GM21360 (cell line): ENCODE data around the gene CSRP1.
"Not testable (repeated sequence)": the region's sequence is repeated elsewhere in the genome, so short reads cannot be mapped to it uniquely, and the experiment has no call there.

Experiments
- ATAC-seq: cut with Tn5 transposase; IDR thresholded peaks from one replicate; pipeline ENCODE4 v1.9.1; 2021; ENCODE audit warnings: mild to moderate bottlenecking, moderate library complexity; ENCODE audit not compliant: unreplicated experiment

The CSRP1 gene

DNA sequence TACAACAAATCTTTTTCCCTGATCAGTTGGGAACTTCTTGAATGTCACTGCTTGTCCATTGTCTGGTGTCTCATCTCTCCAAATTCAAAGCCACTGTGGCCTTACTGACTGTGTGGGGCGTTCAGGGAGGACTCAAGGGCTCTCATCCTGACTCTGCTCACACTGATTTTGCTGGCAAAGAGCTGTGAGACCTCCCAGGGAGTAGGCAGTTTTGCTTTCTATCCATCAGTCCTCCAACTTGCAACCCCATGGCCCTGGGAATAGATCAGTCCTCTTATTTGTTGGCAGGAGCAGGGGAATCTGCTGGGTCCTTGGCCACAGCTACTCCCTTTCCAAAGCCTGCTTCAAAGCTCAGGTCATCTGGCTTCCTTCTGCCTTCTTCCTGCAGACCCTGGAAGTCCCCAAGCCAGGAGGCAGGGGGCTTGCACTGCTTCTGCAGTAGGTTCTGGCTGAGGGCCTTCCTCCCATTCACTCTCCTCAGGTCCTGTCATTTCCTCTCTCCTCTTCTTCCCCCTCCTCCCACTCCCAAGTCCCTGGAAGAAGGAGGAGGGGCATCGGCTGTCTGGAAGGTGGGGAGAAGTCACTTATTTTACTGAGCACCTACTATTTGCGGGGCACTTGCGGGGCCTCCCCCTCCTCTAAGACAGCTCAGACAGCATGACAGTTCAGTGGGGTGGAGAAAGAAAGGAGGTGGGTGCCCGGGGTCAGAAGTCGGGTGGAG is 31.1 kb upstream of the CSRP1 start:
- ATAC-seq: no peak

DNA sequence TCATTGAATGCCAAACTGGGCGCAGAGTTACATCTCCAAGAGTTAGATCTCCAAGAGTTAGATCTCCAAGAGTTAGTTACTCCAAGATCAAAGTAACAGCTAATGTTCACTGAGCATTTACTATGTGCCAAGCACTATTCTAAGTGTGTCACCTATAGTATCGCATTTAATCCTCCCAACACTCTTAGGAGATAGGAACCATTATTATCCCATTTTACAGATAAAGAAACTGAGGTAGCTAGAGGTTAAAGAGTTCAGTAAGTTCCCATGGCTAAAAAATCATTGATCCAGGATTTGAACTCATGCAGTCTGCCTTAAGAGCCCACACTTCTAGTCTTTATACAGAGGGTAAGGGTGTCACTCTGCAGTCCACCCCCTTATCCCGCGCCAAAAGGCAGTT is 30.5 kb upstream of the CSRP1 start:
- no peak for ATAC-seq

DNA sequence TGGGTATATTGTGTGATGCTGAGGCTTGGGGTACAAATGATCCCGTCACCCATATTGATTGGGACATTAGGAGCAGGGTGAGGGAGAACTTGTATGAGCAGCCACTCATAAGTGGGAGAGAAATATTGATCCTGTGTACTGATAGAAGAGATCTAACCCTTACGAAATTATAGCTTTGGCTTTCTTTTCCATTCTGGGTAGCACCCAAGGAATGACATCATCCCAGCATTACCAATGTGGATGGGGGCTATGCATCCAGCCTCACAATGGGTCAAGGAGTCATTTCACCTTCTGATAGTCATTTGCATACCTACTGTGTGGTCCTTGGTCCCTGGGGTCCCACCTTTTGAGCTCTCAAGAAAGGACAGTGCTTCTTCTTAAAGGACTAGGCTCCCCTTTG is 30.1 kb upstream of the CSRP1 start:
- ATAC-seq: no peak

DNA sequence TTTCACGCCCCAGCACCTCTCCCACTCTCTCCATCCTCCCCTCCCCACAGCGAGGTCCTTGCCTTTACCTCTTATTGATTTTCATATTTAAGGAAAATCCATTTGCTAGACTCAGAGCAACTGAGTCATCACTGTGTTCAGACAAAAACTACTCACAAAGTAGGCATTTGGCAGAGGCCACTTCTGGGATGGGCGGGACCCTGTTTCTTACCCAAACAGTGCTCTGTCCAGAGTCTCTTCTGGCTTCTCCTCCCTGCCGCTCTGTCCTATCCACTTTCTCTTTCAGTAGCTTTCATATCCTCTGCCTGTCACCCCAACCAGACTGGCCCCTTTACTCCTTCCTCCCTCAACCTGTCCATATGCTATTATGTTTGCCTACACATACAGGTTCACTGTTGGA is 29.6 kb upstream of the CSRP1 start:
- no peak for ATAC-seq

DNA sequence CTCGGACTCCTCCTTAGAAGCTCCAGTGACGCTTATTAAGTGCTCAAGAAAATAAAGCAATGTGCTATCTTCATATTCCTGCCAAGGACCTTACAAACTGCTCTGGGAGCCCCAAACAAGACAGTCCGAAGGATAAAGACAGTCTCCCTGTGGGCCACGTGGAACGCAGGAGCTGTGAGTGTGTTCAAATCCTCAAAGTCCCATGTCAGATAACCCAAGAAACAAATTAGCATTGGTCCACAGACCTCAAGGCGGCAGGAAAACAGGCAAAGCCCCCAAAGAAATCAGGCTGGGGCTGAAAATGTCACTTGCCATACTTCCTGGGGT is 29.0 kb upstream of the CSRP1 start:
- no peak for ATAC-seq

DNA sequence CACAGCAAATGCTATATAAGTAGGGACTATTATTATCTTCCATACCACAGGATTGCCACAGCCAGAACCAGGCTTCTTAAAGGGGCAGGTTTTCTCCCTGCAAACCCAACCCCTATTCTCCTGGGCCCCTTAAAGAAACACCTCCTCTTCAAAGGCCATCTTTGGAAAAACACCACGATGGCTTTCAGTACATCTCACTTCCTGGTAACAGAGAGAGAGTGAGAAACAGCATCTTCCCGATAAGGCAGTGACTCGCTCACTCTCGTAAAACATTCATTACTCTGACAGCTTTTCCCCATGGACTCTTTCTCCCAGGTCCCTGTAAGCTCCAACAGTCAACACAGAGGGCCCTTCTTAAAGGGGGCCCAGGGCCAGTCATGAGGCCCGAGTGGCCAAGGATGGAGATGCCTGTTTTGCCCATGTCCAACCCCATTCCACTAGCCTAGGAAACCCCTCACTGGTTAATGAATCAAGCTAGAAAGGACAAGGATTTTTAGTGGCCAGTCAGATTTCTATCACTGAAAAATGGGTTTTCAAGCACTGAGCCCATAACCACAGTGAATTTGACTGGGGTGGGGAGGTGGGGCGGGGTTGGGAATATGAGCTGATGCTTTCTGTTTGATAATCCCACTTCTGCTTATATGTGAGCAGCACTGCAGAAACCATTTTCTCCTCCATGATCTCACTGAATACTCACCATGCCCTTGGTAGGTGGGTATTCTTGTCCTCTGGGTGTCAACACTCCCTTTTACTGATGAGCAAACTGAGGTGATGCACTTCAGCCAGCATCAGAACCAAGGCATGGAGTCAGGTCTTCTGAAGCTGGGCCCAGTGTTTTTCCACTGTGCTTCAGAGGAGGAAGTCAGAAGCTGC is 28.4 kb upstream of the CSRP1 start:
- no peak for ATAC-seq

DNA sequence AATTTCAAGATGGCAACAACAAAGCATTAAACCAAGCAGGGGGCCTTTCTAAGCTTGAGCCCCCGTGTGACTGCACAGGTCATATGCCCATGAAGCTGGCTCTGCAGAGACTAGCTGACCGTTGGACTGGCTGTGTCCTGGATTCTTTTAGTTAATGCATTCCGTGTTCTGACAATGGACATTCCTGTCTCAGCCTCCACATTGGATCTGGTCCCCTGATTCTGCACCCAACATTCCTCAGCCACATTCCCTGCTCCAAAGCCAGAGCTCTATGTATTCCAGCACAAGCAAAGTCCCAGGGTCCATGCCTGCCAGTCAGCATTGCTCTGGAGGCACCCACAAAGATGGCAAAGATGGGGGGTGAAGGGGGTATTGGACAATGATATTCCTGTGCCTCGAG is 26.9 kb upstream of the CSRP1 start:
- ATAC-seq: no peak

DNA sequence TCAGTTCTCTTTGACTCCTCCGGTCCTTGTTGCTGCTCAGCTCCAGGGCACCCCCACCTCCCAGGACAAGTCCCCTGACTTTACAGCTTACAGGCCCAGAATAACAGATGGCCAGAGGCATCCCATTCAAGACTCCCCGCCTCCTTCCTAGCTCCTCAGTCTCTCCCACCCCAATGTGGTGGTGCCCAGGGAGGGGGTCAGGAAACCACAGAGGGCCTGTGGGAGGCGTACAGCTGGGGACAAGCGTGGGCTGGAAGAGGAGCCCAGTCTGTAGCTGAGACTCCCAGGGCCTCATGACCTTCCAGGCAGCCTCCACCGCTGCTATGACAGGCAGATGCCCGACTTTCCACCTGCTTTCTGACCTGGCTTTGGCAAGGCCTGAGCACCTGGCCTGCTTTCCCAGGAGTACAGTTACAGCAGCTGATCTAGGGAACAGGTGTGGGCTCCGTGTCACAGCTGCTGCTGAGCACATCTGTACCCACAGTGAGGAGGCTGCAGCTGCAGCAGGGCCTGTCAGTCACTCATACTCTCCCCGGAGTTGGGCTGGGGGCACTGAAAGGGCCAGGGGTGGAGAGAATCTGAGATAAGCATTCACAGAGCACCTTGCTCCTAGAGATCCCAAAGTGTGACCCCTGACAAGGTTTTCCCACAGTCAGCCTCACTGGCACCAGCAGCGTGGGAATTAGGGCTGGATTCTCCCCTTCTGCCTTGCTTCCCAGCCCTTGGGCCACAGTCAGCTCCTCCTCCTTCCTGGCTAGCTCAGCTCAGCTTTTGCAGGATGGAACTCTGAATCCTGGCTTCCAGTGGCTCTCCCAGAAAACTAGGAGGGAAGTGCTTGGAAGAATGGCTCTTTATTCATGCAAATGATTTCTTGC is 24.9 kb upstream of the CSRP1 start:
- ATAC-seq: no peak

DNA sequence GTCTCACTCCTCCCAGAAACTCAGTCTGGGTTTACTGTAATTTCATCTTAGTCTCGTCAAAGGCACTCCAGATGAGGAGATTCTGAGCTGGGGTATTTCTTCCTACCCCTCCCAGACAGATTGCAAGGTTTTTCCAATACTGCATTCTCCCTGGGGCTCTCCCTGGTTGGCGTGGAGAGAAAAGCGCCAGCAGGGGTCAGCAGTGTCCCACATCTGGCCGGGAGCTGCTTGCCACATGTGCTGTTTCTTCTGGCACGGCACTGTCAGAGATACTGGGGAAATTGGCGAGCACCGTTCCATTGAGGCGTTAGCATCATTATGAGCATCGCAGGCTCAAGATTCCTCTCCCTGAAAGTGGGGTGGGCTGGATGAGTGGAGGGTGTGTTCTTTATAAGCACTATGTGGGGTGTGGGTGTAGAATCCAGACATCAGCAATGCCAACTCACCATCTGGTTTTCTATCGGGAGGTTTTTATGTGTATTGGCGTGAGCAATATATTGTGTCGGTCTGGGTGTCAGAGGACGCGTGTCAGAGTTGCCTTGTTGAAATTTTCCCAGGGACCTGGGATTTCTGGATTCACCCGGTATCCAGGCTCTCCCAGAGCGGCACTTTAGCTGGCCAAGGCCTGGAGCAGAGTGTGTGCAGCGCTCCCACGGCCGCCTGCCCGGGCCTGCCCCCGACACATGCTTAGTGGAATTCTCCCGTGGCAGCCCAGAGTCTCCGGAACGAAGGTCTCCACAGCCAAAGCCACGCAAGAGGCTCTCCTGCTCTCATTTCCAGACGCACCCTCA is 24.0 kb upstream of the CSRP1 start:
- ATAC-seq: no peak

DNA sequence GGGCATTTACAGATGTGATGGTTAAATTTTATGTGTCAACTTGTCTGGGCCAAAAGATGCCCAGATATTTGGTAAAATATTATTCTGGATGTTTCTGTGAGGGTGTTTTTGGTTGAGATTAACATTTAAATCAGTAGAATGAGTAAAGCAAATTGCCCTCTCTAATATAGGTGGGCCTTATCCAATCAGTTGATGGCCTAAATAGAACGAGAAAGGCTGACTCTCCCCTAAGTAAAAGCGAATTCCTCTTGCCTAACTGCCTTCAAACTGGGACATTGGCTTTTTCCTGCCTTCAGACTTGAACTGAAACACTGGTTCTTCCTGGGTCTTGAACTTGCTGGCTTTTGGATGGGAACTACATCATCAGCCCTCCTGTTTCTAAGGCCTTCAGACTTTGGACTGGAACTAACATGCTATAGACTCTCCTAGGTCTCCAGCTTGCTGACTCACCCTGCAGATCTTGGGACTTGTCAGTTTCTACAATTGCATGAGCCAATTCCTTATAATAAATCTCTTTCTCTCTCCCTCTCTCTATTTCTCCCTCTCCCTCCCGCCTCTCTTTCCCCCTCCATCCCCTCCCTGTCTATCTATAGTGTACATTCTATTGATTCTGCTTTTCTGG is 21.8 kb upstream of the CSRP1 start:
- no peak for ATAC-seq

DNA sequence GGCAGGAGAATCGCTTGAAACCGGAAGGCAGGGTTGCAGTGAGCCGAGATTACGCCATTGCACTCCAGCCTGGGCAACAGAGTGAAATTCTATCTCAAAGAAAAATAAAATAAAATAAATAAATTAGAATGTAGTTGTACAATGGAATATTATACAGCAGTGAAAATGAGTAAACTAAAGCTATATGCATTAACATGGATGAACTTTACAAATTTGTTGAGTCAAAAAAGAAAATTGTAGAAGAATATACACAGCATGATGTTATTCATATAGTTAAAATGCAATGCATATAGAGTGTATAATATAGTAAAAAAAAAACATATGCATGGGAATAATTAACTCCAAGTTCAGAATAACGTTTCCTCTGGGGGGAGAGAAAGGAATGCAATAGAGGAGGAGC is 21.0 kb upstream of the CSRP1 start:
- no peak for ATAC-seq

DNA sequence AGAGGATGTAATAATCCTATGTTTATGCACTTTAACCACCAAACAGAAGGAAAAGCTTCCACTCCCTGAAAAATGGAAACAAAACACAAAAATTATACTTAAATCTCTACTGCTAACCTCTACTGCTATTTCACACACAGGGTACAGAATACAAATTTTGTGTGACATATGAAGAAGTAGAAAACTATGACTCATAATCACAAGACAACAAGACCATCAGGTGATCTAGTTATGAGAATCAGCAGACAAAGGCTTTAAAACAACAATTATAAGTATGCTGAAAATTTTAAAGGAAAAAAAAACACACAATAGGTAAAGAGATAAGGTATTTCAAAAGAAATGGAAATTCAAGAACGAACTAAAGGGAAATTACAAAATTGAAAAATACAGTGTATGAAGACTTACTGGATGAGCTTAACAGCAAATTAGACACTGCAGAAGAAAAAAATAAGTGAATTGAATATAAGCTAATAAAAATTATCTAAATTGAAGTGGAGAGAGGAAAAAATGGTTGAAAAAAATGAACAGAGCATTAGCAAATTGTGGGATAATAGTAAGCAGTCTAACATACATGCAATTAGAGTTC is 18.4 kb upstream of the CSRP1 start:
- ATAC-seq: no peak

DNA sequence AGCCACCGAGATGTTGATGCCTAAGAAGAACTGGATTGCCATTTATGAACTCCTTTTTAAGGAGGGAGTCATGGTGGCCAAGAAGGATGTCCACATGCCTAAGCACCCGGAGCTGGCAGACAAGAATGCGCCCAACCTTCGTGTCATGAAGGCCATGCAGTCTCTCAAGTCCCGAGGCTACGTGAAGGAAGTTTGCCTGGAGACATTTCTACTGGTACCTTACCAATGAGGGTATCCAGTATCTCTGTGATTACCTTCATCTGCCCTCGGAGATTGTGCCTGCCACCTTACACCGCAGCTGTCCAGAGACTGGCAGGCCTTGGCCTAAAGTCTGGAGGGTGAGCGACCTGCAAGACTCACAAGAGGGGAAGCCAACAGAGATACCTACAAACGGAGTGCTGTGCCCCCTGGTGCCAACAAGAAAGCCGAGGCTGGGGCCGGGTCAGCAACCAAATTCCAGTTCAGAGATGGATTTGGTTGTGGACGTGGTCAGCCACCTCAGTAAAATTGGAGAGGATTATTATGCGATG is 13.2 kb upstream of the CSRP1 start:
- not testable (repeated sequence) for ATAC-seq

DNA sequence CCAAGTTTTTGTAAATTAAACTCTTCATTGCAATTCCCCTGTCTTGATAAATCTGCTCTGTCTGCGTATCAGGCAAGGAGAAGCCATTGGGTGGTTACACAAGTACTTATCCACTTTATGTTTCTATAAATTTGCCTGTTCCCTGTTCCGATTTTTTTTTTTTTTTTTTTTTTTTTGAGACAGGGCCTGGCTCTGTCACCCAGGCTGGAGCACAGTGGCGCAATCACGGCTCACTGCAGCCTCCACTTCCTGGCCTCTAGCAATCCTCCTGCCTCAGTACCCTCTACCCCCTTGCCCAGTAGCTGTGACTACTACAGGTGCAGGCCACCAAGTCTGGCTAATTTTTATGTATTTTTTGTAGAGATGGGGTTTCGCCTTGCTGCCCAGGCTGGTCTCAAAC is 11.1 kb upstream of the CSRP1 start:
- ATAC-seq: no peak

DNA sequence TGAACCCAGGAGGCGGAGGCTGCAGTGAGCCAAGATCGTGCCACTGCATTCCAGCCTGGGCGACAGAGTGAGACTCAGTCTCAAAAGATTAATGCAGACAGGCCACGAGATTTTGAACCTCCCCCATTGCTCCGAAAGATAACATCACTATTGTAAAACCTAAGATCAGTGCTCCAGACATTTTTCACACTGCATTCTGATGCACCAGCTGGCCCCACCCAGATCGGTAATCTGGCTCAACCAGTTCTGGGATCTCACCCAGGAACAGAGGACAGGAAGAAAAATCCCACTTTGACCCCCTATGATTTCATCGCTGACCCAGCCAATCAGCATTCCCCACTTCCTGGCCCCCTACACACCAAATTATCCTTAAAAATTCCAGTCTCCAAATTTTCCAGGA is 10.7 kb upstream of the CSRP1 start:
- ATAC-seq: no peak

DNA sequence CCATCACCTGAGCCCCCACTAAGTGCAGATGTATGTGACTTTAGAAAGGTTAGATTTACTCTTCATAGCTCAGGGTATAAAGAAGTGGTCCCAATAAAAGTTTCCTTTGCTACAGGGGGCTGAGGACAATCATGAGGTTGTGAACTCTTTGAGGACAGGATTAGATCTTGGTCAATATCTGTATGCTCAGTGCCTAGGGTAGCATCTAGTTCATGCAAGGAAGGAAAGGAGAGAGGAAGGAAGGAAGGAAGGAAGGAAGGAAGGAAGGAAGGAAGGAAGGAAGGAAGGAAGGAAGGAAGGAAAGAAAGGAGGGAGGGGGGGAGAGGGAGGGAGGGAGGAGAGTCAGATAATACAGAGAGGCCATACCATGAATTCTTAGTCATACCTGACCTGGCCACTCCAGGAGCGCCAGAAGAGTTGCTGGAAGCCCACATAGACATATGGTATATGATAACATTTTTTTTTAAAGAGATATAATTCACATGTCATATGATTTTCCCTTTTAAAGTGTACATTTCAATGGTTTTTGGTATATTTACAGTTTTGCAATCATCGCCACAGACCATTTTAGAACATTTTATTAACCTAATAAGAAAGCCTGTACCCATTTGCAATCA is 9.7 kb upstream of the CSRP1 start:
- ATAC-seq: no peak

DNA sequence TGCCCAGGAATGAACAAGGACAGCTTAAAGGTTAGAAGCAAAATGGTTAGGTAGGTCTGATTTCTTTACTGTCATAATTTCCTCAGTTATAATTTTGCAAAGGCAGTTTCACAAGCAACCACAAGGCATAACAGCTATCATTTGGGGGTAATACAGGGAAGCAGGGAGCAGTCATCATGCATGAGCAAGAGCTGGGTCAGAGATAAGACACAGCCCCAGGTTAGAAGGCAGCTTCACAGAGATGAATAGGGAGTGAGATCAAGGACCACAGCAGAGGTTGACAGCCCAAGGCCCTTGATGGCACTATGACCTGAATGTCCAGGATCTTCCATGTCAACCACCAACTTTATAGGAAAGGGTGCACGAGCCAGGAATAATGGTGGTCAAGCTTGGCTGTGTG is 9.0 kb upstream of the CSRP1 start:
- ATAC-seq: no peak

DNA sequence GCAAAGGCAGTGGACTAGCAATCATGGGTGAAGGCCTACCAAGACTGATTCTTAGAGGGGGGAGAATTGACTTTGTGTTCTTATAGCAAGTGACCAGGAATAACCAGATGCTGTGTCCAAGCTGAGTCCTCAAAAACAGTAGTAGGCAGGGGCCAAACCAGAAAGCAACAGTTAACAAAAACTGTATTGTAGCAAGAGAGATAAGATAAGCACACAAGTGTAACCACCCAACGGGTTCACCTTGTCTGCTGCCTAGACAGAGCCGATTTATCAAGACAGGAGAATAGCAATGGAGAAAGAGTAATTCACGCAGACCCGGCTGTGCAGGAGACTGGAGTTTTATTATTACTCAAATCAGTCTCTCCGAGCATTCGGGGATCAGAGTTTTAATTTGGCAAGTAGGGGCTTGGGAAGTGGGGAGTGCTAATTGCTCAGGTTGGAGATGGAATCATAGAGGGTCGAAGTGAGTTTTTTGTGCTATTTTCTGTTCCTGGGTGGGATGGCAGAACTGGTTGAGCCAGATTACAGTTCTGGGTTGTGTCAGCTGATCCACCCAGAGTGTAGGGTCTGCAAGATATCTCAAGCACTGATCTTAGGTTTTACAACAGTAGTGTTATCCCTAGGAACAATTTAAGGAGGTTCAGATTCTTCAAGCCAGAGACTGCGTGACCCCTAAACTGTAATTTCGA is 8.3 kb upstream of the CSRP1 start:
- ATAC-seq: no peak

DNA sequence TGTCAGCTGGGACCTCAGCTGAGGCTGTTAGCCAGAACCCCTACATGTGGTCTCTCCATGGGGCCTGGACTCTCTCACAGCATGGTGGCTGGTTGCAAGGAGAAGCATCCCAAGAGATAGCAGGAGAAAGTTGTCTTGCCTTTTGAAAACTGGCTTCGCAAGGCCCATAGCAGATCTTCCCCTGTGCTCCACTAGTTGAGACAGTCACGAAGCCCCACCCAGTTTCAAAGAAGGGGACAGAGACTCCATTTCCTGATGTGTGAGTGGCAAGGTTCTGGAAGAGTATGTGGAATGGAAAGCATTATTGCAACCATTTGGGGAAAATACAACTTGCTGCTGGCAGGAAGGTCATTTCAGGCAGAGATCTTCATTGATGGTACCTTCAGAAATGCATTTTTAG is 7.5 kb upstream of the CSRP1 start:
- ATAC-seq: no peak
